Measurements from ENCODE around the gene SRC. TPM values are rescaled to one million over a fixed set of nuclear protein-coding genes. Genes with fewer than 3 reads are reported as not detected.

The SRC gene
- total and polyA plus RNA-seq, 2 of the 8 experiments (the other 6 are each of a cell fraction or from before 2014, with no cell fraction given): 27.6 to 28.8 TPM

DNA sequence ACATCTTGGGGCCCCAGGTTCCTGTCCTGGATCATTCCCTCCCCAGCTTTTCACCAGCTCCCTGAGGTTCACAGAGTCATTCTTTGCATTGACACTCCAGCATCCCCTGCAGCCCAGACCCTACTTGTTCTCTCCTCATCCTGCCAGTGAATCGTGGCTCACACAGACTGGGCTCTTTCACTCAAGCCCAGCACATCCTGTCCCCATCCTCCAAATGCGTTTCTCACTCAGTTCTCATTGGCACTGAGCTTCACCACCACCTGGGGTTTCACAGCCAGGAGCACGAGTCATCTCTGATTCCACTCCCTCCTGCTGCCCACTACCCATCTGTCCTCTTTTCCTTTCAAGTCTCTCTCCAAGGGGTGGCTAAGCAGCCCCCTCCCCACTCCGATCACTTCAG lies 89.7 kb downstream of the SRC start (continued):
- TF ChIP-seq, protein P1, sequence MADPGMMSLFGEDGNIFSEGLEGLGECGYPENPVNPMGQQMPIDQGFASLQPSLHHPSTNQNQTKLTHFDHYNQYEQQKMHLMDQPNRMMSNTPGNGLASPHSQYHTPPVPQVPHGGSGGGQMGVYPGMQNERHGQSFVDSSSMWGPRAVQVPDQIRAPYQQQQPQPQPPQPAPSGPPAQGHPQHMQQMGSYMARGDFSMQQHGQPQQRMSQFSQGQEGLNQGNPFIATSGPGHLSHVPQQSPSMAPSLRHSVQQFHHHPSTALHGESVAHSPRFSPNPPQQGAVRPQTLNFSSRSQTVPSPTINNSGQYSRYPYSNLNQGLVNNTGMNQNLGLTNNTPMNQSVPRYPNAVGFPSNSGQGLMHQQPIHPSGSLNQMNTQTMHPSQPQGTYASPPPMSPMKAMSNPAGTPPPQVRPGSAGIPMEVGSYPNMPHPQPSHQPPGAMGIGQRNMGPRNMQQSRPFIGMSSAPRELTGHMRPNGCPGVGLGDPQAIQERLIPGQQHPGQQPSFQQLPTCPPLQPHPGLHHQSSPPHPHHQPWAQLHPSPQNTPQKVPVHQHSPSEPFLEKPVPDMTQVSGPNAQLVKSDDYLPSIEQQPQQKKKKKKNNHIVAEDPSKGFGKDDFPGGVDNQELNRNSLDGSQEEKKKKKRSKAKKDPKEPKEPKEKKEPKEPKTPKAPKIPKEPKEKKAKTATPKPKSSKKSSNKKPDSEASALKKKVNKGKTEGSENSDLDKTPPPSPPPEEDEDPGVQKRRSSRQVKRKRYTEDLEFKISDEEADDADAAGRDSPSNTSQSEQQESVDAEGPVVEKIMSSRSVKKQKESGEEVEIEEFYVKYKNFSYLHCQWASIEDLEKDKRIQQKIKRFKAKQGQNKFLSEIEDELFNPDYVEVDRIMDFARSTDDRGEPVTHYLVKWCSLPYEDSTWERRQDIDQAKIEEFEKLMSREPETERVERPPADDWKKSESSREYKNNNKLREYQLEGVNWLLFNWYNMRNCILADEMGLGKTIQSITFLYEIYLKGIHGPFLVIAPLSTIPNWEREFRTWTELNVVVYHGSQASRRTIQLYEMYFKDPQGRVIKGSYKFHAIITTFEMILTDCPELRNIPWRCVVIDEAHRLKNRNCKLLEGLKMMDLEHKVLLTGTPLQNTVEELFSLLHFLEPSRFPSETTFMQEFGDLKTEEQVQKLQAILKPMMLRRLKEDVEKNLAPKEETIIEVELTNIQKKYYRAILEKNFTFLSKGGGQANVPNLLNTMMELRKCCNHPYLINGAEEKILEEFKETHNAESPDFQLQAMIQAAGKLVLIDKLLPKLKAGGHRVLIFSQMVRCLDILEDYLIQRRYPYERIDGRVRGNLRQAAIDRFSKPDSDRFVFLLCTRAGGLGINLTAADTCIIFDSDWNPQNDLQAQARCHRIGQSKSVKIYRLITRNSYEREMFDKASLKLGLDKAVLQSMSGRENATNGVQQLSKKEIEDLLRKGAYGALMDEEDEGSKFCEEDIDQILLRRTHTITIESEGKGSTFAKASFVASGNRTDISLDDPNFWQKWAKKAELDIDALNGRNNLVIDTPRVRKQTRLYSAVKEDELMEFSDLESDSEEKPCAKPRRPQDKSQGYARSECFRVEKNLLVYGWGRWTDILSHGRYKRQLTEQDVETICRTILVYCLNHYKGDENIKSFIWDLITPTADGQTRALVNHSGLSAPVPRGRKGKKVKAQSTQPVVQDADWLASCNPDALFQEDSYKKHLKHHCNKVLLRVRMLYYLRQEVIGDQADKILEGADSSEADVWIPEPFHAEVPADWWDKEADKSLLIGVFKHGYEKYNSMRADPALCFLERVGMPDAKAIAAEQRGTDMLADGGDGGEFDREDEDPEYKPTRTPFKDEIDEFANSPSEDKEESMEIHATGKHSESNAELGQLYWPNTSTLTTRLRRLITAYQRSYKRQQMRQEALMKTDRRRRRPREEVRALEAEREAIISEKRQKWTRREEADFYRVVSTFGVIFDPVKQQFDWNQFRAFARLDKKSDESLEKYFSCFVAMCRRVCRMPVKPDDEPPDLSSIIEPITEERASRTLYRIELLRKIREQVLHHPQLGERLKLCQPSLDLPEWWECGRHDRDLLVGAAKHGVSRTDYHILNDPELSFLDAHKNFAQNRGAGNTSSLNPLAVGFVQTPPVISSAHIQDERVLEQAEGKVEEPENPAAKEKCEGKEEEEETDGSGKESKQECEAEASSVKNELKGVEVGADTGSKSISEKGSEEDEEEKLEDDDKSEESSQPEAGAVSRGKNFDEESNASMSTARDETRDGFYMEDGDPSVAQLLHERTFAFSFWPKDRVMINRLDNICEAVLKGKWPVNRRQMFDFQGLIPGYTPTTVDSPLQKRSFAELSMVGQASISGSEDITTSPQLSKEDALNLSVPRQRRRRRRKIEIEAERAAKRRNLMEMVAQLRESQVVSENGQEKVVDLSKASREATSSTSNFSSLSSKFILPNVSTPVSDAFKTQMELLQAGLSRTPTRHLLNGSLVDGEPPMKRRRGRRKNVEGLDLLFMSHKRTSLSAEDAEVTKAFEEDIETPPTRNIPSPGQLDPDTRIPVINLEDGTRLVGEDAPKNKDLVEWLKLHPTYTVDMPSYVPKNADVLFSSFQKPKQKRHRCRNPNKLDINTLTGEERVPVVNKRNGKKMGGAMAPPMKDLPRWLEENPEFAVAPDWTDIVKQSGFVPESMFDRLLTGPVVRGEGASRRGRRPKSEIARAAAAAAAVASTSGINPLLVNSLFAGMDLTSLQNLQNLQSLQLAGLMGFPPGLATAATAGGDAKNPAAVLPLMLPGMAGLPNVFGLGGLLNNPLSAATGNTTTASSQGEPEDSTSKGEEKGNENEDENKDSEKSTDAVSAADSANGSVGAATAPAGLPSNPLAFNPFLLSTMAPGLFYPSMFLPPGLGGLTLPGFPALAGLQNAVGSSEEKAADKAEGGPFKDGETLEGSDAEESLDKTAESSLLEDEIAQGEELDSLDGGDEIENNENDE (IDR thresholded peaks at IDR 0.05; ENCODE audit: insufficient replicate concordance, low read length): no peak

Data from H1 (cell line).